Endometrial microvascular endothelial cells (primary cell): ENCODE measurements around the gene STIM2. TPM values are rescaled to one million over a fixed set of nuclear protein-coding genes. Genes with fewer than 3 reads are reported as not detected.

ENCODE experiments used
- in situ Hi-C: cut with HindIII; loops from 2 replicates; pipeline ENCODE4 v1.10.0; 2017; ENCODE audit warnings: low sequenced_read_pairs, low pct_unique_long_range_greater_than_20kb; ENCODE audit errors: inconsistent ontology term
- total RNA-seq: library from RNA; depleted of rRNA; stranded (reverse); fragments of >200 nt; gene quantifications from one replicate; pipeline ENCODE4 v1.2.3, GENCODE V29; 2015; ENCODE audit errors: inconsistent ontology term

STIM2 gene
- total RNA-seq, 1 donor from 2014 or later = 12.4 TPM

- in situ Hi-C loops = no loop called here
Observed at GRCh38 chr4:26830033-26830432, 30.6 kb upstream of the STIM2 start.

DNA sequence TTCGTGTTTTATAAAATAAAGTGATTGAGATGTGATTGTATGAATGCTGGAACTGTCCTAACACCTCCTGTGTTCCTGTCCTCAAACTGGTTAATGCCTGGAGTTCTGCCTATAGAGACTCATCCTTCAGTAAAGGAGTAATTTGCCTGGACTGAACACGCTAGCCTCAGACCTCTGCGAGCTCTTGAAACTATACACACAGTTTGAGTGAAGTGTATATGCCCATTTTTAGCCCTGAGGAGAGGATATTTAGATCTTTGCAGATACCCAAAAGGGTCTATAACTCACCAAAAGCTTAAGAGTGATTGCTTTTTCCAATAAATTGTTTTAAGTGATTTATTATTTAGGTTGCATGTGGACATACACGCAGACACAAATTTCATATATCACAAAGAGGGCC, 29.9 kb upstream of the STIM2 start:
- in situ Hi-C loops = no loop called here

DNA sequence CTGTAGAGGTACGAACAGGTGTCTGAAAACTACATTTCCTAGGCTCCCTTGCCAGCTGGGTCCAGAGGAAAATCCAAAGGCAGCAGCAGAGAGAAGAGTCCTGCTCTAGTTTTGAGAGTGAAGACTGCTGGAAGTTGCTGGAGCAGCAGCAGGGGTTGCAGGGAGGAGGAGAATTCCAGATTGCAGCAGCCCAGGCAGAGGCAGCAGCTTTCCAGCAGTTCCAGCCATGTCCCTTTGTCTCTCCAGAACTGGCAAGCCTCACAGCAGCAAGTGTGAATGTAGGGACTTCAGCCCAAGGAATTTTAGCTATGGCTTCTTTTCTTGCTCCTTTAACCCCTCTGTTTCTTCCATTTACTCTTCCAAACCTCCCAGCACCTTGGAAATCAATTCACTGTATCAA, 24.1 kb upstream of the STIM2 start:
- in situ Hi-C loops = no loop called here

- in situ Hi-C loops = no loop called here
Observed at GRCh38 chr4:26837993-26838842, 22.4 kb upstream of the STIM2 start.

- in situ Hi-C loops = no loop called here
Observed at GRCh38 chr4:26839016-26839415, 21.6 kb upstream of the STIM2 start.

DNA sequence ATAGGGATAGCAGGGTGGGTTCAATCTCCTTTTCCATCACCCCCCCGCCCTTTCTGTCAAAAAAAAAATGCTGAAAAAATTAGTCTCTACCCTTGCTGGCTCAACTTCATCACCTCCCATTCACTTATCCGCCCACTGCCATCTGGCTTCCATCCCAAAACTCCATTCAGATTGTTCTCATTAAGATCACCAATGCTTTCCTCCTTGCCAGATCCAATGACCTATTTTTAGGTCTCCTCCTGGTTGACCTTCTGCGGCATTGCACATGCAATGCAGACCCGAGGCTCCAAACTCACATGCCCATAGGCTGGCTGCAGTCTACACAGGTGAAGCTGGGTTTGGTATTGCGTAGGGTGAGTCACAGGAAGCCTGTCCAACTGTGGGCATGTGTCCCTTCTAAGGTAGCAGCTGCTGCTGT, 21.1 kb upstream of the STIM2 start:
- in situ Hi-C loops = no loop called here

- in situ Hi-C loops = no loop called here
Observed at GRCh38 chr4:26840786-26841185, 19.9 kb upstream of the STIM2 start.

DNA sequence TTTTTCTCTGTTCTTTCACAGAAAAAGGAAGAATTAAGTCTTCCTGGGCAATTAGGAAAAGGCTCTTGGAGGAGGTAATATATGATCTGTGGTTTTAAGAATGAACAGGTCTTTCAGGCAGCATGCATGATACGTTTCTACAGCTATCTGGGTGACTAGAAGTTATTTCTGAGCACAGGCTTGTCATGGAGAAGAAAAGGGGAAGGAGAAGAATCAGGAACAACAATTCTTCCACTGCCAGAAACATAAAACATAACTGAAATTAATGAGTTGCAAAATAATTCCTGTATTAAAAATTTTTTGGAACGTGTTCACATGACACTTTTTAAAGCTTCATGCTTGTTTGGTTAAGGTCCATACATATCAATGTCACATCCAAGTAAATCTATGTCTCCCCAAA, 17.7 kb upstream of the STIM2 start:
- in situ Hi-C loops = no loop called here

GRCh38 chr4:26850528-26850927, 10.1 kb upstream of the STIM2 start:
- in situ Hi-C loops = no loop called here

DNA sequence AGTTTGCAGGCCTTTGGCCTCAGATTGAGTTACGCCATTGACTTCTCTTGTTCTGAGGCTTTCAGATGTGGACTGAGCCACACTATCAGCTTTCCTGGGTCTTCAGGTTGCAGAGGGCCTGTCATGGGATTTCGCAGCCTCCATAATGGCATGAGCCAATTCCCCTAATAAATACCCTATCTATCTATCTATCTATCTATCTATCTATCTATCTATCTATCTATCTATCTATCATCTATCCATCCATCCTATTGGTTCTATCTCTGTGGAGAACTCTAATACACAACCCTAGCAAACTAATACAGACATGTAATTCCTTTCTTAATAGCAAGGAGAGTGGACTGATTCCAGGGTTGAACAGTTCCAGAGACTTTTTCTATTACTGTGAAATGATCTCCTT, 9.5 kb upstream of the STIM2 start:
- in situ Hi-C loops = no loop called here

DNA sequence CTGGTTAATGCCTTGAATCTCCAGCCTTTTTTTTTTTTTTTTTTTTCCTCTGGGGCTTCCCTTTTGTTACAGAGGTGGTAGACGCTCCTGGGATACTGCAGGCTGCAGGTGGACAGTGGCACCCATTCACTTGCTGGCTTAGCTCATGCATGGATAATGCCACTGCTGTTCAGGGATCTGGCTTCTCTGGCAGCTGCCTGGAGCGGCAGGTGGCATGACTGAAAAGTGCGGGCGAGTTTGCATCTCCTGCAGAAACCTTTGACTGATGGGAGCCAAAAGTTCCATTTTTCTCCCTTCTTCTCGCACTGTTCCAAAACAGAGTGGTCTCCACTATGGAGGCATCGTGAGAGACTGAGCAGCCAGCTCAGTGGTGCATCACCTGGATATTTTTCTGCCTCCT, 5.9 kb upstream of the STIM2 start:
- in situ Hi-C loops = no loop called here

DNA sequence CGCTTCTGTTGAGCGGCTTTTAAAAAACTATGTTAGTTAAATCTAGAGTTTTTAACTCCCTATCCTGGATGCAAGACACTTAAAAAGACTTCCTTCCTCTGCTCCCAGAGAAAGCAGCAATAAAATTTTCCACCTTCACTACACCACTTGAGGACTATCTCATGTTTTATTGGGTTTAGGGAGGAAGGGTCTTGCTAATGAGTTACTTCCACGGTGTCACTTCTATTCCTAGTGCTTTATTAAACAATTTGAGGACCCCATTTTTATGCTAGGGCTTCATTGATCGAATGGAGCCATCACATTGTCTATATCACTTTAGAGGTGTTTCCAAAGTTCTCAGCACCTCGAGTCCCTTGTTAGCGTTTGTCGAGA, 3.7 kb upstream of the STIM2 start:
- in situ Hi-C loops = no loop called here

DNA sequence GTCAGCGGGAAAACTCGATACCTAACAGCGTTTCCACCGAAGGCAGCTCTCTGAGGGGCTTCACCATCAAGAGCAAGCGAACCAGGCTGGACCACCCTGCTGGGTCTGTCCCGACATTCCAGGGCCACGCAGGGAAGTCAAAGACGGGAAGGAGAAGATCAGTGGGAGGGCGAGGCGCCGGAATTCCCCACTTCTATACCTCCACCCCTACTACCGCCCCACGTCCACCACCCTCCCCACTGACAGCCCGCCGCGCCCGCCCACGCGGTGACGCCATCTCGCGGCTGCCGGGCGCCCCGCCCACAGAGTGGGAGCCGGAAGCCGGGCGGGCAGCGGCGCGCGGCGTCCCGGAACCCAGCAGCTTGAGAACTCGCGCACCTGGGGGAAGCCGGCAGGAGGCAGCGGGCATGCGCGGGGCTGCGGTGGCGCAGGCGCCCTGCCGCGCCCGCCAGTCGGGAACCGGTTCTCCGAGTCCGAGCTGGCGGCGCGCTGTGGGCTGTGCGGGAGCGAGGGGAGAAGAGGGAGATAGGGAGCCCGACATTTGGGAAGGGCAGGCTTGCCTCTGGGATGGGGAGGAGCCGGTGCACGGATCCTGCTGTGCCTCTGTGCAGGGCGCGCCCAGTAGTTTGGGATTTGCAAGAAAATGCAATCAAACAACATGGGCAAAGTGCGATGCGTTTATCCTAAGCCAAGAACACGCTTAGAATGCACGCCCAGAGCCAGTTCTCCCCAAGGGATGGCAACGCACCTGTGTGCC, 3.2 kb upstream of the STIM2 start:
- in situ Hi-C loops = no loop called here

DNA sequence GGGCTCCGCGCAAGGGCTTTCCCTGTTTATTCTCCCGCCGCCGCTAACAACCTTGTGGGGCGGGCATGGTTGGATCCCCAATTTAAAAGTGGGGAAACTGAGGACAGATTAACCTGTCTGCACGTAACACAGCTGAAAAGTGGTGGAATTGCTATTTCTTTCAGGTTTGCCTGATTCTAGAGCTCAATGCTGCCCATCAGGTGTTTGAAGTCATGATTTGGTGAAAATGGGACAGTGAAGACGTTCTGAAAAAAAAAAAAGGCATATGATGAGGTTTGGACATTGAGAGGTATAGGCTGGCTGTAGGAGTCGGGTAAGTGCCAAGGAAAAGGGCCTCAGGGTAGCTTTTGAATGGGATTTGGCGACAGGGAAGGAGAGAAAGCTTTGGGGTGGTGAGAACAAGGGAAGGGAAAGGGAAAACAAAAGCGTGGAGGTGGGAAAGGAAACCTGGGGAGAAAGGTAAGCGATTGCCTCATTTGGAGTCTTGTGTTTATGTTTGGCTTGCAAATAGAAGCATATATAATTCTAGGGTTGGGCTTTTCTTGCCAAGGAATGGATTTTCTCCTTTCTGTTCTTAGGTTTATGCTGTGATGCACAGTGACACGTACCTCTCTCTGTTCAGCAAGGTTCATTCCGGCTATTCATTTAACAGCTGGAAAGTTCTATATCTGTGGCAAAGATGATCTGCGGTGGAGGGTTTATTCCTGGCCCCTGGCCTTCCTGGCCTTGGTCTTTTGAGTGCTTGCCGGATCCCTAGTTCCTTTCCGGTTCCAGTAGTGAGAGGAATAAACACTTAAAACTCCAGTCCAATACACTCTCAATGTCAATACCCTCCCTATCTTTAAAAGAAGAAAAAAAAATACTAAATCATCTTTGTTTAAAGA, 2.4 kb upstream of the STIM2 start:
- in situ Hi-C loops = no loop called here

DNA sequence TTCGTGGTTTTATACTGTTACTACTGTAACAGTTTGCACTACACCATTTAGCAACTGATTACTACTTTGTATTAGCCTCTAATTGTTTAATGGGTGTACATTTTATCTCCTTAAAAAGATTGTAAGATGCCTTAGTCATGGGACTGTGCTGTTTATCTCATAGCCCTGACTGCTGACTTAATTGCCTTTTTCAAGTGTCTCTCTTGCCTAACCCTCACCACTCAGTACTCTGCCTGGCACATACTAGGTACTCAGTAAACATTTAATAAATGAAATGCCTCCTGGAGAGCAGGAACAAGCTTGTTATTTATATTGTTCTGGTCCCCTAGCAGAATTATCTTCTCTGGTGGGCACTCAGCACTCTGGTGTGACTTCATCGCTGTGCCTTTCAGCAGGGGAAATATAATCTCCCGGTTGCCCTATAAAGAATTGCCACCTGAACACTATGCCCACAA, 1.7 kb upstream of the STIM2 start:
- in situ Hi-C loops = no loop called here

GRCh38 chr4:26859762-26860156, 882 bp upstream of the STIM2 start:
- in situ Hi-C loops = no loop called here

- in situ Hi-C loops = no loop called here
Observed at GRCh38 chr4:26860922-26861433, 337 bp downstream of the STIM2 start.

GRCh38 chr4:26861434-26862186, 969 bp downstream of the STIM2 start:
- in situ Hi-C loops = no loop called here
